Fibroblast of skin of left biceps (primary cell): ENCODE results near the gene MEF2C.

ENCODE experiments used
- DNase-seq, 2 experiments: peaks; one replicate each; pipeline ENCODE4 v3.0.0-alpha.2; 2013; ENCODE audit warnings: low read depth in 2 of 2

The MEF2C gene

DNA sequence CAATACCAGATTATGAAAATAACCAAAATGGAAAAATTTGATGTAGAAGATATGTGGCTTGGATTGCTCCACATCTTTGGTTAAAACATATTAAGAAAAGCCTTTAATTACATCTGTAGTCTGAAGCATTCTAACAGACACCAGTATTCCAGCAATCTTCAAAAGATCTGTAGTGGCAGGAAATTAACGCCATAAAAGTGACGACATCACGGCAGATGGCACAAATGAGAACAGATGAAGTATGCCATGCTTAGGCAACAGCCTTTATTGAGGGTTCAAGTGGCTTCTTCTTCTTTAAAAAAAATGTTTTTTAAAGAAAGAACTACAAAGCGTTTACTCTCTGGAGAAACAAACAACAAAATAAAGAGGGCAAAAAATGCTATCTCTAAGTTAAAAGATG lies 164.2 kb downstream of the MEF2C start:
- no peak for DNase-seq

DNA sequence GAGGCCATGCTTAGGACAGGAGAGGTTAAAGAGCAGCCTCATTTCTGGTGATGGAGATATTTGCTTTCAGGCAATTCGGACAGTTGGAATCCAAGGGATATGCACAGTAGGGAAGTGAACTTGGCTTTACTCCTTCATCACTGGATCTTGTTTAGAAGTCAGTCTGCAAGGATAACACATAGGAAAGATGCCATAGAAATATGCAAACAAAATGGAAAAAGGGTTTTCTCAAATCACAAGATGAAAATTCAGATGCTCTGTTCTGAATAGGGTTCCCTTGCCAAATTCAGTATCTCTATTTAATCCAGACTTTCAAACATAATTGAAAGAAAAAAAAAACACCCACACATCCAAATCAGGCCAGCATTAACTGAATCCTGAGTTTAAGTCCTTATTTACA lies 166.9 kb downstream of the MEF2C start:
- no peak for DNase-seq

DNA sequence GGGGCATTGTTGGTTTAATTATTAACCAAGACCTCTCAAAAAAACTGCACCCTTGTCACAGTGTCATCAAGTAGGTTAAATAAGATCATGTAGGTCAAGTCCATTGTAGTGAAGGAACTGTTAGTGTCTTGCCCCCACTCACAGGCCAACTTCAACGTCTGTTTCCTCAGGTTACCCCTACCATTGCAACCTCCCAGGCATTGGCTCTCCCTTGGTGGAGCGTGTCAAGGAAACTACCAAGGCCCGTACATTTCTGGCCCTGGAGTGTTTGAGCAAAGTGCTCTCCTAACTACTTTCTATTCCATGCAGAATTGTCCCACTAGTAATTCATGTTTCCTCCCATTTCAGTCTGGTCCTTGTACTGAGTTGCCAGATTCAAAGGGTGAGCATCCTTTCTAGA lies 167.5 kb downstream of the MEF2C start:
- DNase-seq, result no peak

DNA sequence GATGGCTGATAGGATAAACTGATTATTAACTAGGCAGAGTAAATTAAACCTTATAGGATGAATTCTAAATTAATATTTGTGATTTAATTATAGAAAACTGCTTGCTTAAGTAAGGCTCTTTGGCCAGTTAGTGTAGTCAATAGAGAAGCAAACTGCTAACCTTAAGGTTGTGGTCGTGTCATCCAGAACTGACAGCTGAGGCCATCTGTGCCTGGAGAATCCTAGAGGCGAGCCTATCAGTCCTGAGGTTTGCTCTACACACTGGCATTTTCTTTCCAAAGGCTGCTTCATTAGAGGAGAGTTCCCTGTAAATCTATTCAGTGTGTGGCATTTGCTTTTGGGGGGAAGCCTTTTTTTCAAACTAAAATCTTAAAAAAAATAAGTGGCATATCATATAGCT lies 169.2 kb downstream of the MEF2C start:
- DNase-seq, result no peak

DNA sequence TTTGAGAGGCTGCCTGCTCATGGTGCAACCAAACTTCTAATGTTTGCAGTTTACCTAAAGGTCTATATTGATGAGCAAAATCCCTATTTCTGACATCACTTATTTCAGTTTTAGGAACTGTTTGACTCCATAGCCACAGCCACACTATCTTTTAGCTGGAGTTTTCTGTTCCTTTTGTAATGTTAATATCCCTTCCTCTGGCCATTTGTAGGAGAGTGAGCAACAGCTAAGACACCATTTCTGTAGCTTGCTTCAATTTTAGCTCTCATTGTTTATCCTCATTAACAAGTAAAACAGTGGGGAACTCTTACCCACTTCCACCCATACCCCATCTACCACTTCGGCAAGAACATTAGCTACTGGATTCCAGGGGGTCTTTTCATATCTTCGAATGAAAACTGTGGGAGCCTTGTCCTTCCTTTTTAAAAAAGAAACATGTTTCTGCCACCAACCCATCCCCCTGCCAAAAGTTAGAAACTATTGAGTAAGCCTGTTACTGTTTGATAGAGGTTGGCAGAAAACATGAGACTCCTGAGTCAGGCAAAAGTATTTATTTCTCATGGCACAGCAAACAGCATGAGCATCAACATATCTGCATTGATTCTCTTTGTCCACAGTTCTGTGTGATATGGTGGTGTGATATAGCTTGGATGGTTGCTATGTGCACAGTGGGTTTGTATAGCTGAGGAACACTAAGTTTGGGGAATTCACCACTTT lies 174.1 kb downstream of the MEF2C start:
- no peak for DNase-seq

DNA sequence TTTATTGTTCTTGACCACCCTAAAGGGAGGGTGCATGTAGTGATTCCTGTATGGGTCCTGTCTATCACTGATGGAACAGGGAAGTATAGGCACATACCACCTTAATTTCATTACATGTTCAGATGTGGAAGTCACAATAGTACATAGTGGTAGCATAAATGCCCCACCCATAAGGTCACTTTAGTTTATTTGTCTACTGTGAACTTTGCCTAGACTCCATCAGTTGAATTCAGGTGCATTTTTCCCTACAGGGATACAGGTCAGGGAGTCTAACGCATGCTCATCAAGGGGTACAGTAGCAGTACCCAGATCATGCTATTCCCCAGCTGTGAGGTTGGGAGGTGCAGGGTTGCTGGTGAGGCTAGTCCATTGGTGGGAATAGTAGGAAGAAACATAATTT lies 175.0 kb downstream of the MEF2C start:
- DNase-seq, result no peak

DNA sequence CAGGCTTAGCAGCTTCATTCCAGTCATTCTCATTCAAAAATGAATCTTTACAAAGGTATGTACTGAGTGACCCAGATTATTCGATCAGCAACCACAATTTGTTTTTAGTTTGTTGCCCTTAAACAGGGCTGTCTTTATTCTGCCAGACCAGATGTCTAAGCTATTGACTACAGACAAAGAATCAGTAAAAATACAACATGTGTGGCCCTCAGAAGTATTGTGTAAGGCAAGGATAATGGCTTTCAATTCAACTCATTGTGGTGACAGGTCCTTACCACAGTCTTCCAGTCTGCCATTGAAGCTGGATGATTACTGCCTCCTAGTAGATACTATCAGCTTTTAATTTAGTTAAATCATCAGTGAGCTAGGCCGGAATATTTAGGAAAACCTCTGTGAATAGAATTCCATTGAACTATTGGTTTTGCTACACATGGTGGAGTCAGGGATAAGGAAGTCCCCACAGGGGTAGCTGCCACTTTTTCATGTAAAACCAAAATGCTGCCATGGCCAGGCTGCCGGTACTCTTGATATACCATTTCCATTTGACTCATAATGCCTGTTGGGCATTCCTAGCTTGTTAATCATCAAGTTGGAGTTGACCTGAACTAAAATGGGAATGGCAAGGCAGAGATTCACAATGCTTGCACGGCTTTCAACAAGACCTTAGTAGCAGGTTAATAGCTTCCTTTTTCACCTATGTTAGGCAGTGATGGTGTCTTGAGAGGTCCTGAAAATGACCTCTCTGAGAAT lies 175.6 kb downstream of the MEF2C start:
- DNase-seq, result no peak

DNA sequence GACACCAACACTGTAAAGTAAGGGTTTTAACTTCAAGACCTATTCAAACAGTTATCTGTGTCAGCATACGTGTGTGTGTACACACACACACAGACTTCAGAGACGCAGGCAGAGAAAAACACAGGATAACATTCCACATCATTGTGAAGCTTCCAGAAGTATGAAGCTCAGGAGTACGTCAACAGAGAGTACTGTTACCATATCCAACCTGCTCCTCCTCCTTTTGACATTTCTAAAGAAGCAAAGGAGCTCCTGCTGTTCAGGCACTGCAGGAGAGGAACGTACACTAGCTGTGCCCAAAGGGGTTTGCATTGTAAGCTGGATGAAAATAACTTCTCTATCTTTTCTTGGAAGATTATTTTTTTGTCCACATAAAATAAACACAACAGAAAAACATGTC lies 180.7 kb downstream of the MEF2C start:
- DNase-seq, result no peak

DNA sequence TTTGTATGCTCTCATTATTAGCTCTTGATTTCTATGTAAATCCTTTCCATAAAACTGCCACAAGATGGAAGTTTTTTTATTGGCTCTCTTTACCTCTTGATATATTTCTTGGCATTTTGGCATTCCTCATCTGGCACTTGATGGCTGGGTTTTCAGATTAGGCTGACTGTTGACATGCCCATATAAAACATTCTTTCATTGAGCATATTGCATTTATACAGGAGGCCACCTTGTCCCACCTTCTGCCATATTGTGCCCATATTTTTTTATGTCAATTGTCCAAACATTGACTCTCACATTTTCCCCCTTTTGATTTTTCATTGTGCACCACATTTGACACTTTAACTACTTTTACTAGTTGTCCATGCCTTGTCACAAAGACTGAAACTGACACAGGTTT lies 182.9 kb downstream of the MEF2C start:
- no peak for DNase-seq

DNA sequence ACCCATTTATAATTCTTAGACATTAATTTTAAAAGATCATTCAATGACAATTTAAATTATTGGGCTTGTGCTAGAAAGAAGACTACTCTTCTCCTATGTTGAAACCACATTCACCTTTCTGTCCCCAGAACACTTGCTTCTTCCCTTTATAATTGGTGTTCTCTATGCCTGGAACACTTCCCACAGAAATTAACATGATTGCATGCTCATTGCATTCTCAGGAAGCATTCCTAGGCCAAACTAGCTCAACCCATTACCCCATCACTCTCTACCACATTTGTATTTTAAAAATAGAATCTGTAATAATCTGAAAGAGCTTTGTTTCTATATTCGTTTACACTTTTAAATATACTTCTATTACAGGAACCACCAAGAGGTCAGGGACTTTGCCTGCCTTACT lies 184.7 kb downstream of the MEF2C start:
- DNase-seq, result no peak

DNA sequence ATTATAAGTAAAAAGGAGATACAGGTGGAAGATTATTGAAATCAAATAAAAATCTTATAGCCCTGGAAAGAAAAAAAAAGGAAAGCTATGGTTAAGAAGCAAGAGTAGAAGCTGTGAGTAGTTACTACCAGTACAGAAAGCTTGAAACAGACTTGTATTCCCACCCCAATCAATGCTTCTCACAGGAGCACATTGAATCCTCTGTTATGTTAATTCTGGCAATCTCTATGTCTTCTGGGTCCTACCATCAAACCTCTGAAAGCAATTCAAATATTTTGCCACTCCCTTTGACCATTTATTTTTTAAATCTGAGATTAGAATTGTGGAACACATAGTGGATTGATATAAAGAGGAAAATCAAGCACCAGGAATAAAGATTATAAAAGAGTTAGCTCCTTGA lies 186.5 kb downstream of the MEF2C start:
- DNase-seq, result no peak

DNA sequence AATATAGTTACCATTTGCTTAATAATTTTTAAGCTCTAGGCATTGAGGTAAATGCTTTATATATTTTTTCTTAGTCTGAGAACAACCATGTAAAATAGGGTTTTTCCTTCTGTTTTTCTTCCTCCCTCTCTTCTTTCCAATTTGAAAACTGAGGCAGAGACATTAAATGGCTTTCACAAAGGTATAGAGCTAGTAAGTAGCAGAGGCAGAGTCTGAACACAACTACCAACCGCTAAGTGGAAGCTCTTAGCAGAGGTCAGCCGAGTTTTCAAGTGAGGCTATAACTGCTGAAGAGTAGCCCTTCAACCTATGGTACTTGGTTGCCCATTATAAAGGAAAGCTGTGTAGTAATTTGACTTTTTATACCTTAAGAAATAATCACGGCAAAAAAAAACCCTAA lies 187.1 kb downstream of the MEF2C start:
- no peak for DNase-seq

DNA sequence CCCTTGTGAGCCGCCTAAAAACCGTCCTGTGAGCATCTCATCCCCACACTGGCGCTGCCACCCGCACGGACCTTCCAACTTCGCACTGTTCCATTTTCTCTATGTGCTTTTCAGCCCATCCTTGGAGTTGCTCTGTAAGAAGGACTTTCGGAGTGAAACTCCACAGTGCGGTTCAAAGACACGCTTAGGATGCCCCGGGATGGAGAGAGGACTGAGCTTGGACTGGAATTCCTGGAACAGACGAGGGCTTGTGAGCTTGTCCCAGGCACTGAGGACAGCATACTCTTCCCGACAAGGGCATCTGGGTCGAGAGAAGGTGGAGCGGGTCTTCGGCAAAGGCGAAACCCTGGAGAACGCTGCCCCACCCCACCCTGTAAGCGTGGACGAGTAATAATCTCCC lies 187.8 kb downstream of the MEF2C start:
- no peak for DNase-seq

DNA sequence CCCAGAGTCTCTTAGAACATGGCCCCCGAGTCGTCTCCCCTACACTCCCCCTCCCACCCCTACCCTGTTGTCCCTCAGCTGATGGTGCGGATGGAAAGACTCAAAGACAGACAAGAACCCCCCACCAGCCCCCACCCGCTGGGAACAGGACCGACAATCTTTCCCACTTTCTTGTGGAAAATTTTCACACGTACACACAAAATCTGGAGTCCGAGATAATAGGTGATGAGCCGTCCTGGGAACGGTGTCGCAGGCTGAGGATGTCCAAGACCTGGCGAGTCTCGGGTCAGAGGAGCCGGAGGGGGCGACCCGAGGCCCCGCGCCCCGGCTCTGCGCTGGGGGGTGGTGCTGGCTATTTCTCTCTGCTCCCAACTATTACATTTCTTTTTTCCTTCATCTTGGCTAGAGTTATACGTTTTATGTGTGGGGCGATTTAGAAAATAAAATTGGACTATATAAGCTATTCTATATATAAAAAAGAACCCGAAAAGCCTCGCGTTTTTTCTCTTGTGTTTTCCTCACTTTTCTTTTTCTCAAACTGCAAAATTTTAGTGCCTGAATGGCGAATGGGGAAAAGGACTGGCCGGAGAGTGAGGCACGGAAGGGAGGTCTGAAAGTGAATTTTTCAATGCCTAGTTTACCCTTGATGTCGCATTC lies 188.8 kb downstream of the MEF2C start:
- DNase-seq, result no peak

DNA sequence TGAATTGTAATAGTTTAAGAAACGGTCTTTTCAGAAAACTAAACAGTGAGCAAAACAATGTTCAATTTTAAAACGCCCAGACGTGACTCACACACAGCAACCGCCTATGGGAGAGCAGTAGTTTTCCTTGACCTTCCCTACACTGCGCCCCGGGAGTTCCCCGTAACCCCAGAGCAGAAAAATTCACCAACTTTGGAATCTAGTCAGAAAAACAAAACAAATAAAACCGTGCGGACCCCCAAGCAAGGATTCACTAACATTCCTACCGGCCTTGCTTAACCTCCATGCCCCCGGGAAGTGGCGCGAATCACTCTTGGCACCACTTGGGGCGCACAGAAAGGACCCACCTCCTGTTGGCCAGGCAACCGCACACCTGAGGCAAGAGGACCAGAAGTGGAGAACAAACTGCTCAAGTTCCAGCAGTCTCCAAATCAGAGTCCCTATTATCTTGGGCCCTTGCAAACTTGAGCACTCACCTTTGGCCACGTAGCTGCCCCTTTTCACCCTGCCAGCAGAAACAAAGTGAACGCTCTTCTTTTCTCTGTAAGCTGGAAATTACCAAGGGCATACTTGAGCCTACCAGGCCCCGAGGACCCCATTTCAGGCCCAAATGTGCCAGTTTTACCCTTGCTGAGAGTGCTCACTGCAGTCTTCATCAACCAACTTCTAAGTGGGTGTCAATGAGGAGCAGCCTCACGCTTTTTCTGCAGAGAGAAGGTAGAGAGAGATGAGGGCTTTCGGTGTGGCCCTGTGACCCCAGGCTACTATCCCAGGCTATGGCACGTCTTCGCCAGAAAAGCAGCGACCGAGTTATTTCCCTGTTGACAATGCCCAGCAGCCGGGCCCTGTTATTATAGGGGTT lies 189.7 kb downstream of the MEF2C start:
- no peak for DNase-seq

DNA sequence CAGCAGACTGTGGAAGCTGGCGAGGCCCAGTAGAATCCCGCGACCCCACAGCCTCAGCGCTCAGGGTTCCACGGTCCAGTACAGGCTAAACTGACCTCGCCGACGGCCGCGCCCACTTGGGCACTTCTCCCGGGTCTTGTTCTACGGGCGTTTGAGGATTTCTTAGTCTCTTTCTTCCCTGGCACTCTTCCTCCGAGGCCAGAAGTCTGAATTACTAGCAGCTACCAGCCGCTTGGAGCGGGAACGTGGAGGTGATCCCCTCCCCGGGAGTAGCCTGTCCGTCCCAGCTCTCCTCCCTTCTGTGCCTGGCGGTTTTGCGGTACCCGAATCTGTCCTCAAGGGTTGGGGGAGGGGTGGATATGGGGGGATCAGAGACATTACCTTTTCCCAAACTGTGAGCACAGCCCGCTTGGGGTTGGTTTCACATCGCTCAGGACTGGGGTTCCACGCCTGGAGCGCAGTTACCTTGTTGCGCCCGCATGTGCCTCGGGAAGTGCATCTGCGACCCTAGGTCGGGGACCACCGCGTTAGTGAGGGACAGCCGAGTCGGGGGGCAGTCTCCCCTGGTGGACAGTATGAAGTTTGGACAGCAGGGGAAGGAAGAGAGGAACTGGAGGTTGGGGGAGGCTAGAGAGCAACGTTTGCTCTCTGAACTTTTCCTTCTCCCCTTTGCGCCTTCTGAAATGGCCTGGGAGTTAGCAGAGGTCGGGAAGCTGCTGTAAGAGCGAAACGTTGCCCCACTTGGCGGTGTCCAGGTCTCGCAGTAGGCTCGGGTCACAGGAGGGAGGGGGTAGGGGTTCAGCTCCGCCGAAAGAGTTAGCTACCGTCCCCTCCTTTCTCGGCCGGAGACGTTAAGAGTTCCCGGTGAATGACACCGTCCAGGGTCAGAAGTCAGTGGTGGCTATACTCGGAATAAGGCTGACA lies 190.8 kb downstream of the MEF2C start:
- DNase-seq, result no peak

DNA sequence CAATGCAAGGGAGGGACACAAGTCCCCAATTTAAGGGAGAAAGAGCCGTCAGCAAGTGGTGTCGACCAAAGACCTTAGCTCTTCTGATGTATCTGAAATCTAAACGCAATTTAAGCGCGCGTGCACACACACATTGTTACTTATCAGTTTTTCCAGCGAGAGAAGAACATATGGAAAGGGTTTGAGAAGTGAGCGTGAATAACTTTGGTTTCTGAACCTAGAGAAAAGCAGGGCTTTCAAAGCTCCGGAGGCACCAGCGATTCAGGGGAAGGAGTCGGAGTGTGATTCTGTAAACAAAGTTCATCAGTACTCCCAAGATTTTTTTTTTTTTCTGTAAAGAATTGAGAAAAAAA lies 191.8 kb downstream of the MEF2C start:
- DNase-seq, result no peak

DNA sequence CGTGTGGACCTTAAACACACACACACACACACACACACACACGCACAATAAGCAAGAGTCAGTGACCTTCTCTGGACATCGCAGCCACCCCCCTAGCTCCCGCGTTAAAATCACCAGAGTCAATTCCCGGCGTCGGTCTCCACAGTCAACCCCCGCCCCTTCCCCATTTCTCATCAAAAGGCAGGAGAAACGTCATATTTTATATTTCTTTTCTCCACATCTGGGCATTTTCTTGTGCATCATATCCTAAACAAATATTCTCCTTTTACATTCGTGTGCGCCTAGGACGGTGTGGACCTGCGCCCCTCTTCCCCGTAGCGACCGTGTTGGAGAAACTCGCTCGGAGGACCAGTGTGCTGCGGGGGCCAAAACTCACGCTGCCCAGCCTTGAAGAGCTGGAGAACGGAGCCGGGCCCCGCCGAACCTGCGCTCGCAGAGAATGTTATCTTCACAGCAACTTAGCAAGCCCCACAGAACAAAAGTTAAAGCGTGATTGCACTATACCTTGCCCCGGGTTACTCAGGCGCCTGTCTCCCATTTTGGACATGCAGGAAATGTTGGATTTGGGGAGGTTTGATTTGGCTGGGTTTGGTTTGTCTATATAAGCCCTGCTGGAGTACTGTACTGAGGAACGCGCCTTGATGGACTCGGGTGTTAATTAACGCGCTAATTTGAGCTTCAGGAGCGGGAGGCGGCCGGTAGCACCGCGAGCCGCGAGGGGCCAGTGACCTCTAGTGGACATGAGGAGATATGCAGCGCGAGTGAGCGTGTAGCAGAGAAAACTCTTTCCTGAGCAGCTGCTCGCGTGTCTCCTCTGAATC lies 192.4 kb downstream of the MEF2C start:
- no peak for DNase-seq

DNA sequence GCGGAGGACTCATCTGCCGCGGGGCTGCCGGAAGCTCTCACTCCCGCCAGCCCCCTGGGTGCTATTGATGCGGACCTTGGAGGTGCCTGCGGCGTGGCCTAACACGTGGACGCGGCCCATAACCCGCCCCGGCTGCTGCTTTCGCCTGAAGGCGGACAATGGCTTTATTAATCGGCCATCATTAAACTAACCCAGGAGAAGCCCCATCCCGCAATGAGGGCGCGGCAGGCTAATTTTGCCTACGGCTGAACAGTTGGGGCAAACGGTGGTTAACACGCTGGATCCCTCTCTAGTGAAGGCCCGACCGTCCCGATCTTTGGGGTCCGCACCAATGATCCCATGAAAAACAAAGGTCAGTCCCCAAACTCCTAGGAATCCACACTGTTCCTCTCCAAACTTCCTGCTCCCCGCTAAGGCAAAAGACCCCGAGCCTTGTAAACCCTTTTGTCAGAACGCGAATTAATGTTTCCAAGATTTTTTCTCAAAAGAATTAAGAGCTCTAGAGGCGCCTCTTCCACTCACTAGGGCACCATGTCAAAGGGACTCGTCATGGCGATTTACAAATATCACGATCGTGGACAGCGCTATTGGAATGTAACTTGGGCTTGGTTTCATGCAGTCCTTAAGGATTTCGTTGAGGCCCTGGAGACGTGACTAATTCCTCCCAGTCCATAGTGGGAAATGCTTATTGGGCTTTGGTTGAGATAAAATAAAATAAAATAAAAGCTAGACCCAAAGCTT lies 193.1 kb downstream of the MEF2C start:
- no peak for DNase-seq
